ENCODE data around the gene DIPK1C.

DIPK1C gene

GRCh38 chr18:74480149-74480651 lies 23.1 kb upstream of the DIPK1C start:
- DNase-seq = no peak

- DNase-seq = no peak
Observed at GRCh38 chr18:74479486-74480148, 22.5 kb upstream of the DIPK1C start.

- no peak for DNase-seq
Observed at GRCh38 chr18:74478880-74479279, 21.8 kb upstream of the DIPK1C start.

- no peak for DNase-seq
Observed at GRCh38 chr18:74478316-74478715, 21.2 kb upstream of the DIPK1C start.

- DNase-seq = no peak
Observed at GRCh38 chr18:74477771-74478170, 20.7 kb upstream of the DIPK1C start.

GRCh38 chr18:74476140-74476539 lies 19.0 kb upstream of the DIPK1C start:
- DNase-seq = no peak

GRCh38 chr18:74473976-74474640 lies 17.0 kb upstream of the DIPK1C start:
- no peak for DNase-seq

GRCh38 chr18:74472312-74472711 lies 15.2 kb upstream of the DIPK1C start:
- DNase-seq = no peak

- DNase-seq = no peak
Observed at GRCh38 chr18:74468547-74469061, 11.5 kb upstream of the DIPK1C start.

- no peak for DNase-seq
Observed at GRCh38 chr18:74465775-74466174, 8.7 kb upstream of the DIPK1C start.

- DNase-seq = no peak
Observed at GRCh38 chr18:74463983-74464382, 6.9 kb upstream of the DIPK1C start.

- no peak for DNase-seq
Observed at GRCh38 chr18:74463254-74463653, 6.1 kb upstream of the DIPK1C start.

- no peak for DNase-seq
Observed at GRCh38 chr18:74460825-74461224, 3.7 kb upstream of the DIPK1C start.

- no peak for DNase-seq
Observed at GRCh38 chr18:74459889-74460288, 2.8 kb upstream of the DIPK1C start.

- no peak for DNase-seq
Observed at GRCh38 chr18:74457725-74458421, 765 bp upstream of the DIPK1C start.

GRCh38 chr18:74456349-74457042 lies 612 bp downstream of the DIPK1C start:
- no peak for DNase-seq

GRCh38 chr18:74456017-74456348 lies 1.1 kb downstream of the DIPK1C start:
- DNase-seq = no peak

- DNase-seq = no peak
Observed at GRCh38 chr18:74455386-74455785, 1.7 kb downstream of the DIPK1C start.

GRCh38 chr18:74454279-74454751 lies 2.8 kb downstream of the DIPK1C start:
- no peak for DNase-seq

- no peak for DNase-seq
Observed at GRCh38 chr18:74453642-74454198, 3.4 kb downstream of the DIPK1C start.

GRCh38 chr18:74453016-74453566 lies 4.0 kb downstream of the DIPK1C start:
- no peak for DNase-seq

GRCh38 chr18:74451148-74451547 lies 6.0 kb downstream of the DIPK1C start:
- DNase-seq = no peak

Measured in activated effector memory CD4-positive, alpha-beta T cell treated with anti-CD3 and anti-CD28 coated beads, Interleukin-2, amount 50 U/mL, for 16 hours (primary cell).